Cardiac muscle cell (in vitro differentiated cells and primary cell): ENCODE results near the gene SERPINE3. TPM values are rescaled to one million over a fixed set of nuclear protein-coding genes. Genes with fewer than 3 reads are reported as not detected.

Source experiments
- DNase-seq, 2 donors: peaks; one replicate each; pipeline versions ENCODE4 v3.0.0 to v3.0.0-alpha.2; 2010 to 2017; ENCODE audit warnings: low read depth in 1 of 2, low spot score in 1 of 2
- H3K27ac ChIP-seq: fragments of 200-600 bp; sonication (generic); 2 replicates; pipeline ENCODE4 v1.5.1; 2016
- H3K27me3 ChIP-seq: fragments of 200-600 bp; sonication (generic); 2 replicates; pipeline ENCODE4 v1.6.0; 2016; ENCODE audit warnings: control low read depth
- H3K36me3 ChIP-seq: fragments of 200-600 bp; sonication (generic); 2 replicates; pipeline ENCODE4 v1.5.1; 2016; ENCODE audit warnings: control low read depth
- H3K4me1 ChIP-seq: fragments of 200-600 bp; sonication (generic); 2 replicates; pipeline ENCODE4 v1.8.1; 2017; ENCODE audit warnings: low read depth, mild to moderate bottlenecking, mixed run types
- H3K4me3 ChIP-seq: fragments of 200-600 bp; sonication (generic); 2 replicates; pipeline ENCODE4 v1.5.1; 2016; ENCODE audit warnings: mild to moderate bottlenecking
- H3K9me3 ChIP-seq: fragments of 200-600 bp; sonication (generic); 2 replicates; pipeline ENCODE4 v1.5.1; 2017; ENCODE audit warnings: low read depth, mild to moderate bottlenecking, control low read depth
- CTCF ChIP-seq: IDR thresholded peaks from 2 replicates; pipeline ENCODE4 v1.5.1; 2012; ENCODE audit warnings: low read depth, mild to moderate bottlenecking, low read length
- polyA plus RNA-seq: library from polyadenylated mRNA; unstranded; fragments of >200 nt; fragmentation: Nextera tagmentation; extraction: Ambion mirVana; gene quantifications from 2 replicates; pipeline ENCODE4 v1.2.1, GENCODE V29; 2016
- total RNA-seq: library from RNA; depleted of rRNA; stranded (reverse); fragments of >200 nt; gene quantifications from 2 replicates; pipeline ENCODE4 v1.2.3, GENCODE V29; 2016

Gene SERPINE3
- total and polyA plus RNA-seq, 2 experiments from 2014 or later = 0.74 to 0.92 TPM

GRCh38 chr13:51348069-51348967 is 8.8 kb downstream of the SERPINE3 start:
- TF ChIP-seq CTCF = no peak
- Histone ChIP-seq H3K36me3 (no peaks in the 10 kb centered on the region), H3K4me1 (no peaks in the 10 kb centered on the region), H3K27me3 (no peaks in the 10 kb centered on the region), H3K27ac (no peak overlapping the region), H3K9me3 (no peaks in the 10 kb centered on the region), H3K4me3 (no peak overlapping the region)
- peak in 1 of 2 donors; percentile 54 for DNase-seq

- Histone ChIP-seq H3K36me3 (no peaks in the 10 kb centered on the region), H3K27ac (no peak overlapping the region), H3K9me3 (no peaks in the 10 kb centered on the region), H3K4me1 (no peaks in the 10 kb centered on the region), H3K27me3 (no peaks in the 10 kb centered on the region), H3K4me3 (no peak overlapping the region)
- no peak for TF ChIP-seq CTCF
- peak in 1 of 2 donors; percentile 49 for DNase-seq
Observed at GRCh38 chr13:51349016-51349415, 9.5 kb downstream of the SERPINE3 start.

GRCh38 chr13:51355217-51355616 is 15.7 kb downstream of the SERPINE3 start:
- Histone ChIP-seq H3K4me1 (no peaks in the 10 kb centered on the region), H3K27ac (no peak overlapping the region), H3K9me3 (no peaks in the 10 kb centered on the region), H3K4me3 (no peak overlapping the region), H3K27me3 (no peaks in the 10 kb centered on the region), H3K36me3 (no peaks in the 10 kb centered on the region)
- no peak for TF ChIP-seq CTCF
- DNase-seq = no peak

- H3K27ac ChIP-seq = no peak overlapping the region
- H3K27me3 ChIP-seq = no peaks in the 10 kb centered on the region
Observed at GRCh38 chr13:51357928-51358595, 18.6 kb downstream of the SERPINE3 start.

GRCh38 chr13:51359352-51359751 is 19.9 kb downstream of the SERPINE3 start:
- TF ChIP-seq CTCF = no peak

More at GRCh38 chr13:51357928-51358595, 18.6 kb downstream of the SERPINE3 start:
- H3K36me3 ChIP-seq = peaks cover 5% of the 10 kb centered on the region
- H3K4me3 ChIP-seq = no peak overlapping the region
- H3K4me1 ChIP-seq = no peaks in the 10 kb centered on the region
- TF ChIP-seq CTCF = no peak
- no peak for DNase-seq
- no peaks in the 10 kb centered on the region for H3K9me3 ChIP-seq

More at GRCh38 chr13:51359352-51359751, 19.9 kb downstream of the SERPINE3 start:
- no peaks in the 10 kb centered on the region for H3K4me1 ChIP-seq
- H3K9me3 ChIP-seq = no peaks in the 10 kb centered on the region
- no peak for DNase-seq
- H3K27me3 ChIP-seq = no peaks in the 10 kb centered on the region
- peaks cover 9% of the 10 kb centered on the region for H3K36me3 ChIP-seq
- H3K4me3 ChIP-seq = no peak overlapping the region
- no peak overlapping the region for H3K27ac ChIP-seq
